Suppressor macrophage treated with lipopolysaccharide for 1 hour (primary cell): ENCODE results near the gene NR3C1.

Experiments
- DNase-seq, 3 donors: peaks; one replicate each; pipeline ENCODE4 v3.0.0-alpha.2; 2020 to 2022

NR3C1 gene

DNA sequence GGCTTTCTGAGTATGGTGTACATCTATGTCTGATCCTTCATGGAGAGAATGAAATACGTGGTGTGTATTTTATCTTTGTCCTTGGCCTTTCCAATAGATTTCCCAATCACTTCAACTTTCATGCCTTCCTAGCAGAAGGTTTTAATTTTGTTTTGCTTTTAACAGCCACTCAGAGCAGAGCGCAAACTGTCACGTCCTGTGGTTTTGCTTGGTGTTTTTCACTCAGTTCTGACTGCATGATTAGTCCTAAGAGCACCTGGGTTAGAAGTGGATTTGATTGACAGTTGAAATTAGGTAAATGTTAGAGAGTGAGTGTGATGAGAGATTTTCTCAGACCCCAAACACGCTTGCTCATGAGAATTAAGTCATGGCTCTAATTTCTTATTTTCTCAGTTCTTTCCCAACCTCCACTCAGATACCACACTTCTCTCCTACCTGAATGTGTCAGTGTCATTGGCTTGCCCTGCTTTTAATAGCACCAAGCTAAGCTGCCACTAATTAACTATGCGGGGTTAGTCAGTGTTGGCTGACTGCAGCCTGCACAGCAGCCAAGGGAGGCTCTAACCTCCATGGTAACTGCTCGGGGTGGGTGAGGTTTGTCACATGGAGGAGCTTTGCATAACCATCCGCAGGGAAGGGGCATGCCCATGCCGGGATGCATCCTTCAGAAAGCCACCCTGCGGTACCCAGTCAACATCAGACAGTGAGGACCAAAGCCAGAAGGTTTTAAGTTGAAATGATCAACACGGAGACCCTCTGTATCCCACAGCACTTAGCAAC is 173.4 kb downstream of the NR3C1 start:
- no peak for DNase-seq

DNA sequence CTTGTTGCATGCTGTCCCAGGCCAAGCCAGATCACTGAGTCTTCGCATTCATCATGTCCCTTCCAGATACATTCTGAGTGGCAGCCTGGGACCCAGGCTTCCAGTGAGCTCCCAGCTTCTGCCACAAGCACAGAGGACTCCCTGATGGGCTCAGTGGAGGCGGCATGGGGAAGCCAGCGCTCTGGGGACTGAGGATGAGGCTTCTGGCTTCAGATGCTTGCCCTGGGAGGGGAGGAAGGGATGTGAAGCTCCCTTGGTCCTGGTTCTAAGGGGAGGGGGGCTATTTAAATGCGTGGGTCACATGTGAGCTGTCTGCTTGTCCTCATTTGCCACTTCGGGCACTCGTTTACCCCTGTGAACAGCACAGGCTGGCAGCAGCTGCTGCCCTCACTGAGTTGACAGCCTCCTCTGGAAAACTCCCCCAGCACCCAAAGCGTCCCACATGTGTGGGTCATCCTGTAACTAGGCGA is 174.0 kb downstream of the NR3C1 start:
- no peak for DNase-seq

DNA sequence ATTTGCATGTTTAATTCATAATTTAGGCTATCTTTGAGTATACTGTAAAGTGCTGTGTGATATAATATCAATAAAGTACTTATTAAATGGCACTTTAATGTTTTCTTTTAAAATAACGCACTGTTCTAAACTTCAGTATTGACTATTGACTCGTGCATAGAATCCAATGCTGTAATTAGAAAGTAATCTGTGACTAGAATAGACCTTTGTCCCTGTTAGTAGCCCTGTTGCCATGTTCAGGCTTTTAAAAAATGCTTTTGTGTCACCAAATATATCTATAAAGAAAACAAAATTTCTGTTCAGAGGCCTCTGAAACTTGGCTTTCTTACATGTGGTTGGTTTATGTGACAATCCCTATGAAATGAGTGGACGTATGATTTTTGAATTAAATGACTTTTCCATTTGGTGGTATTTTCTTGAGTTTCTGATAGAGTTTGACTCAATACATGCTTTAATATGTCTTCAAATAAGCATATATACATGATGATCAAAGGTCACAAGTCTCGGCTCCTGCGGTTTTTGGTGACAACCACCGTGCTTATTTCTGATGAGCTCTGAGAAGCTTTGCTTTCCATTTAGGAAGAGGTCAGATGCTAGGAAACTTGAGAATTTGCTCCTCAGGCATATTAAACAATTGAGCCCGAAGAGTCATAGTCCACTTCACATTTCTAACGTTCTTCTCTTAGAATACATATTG is 174.7 kb downstream of the NR3C1 start:
- no peak for DNase-seq
